HG02938 (cell line): ENCODE results near the gene THRAP3.
"Not testable (repeated sequence)": the region's sequence is repeated elsewhere in the genome, so short reads cannot be mapped to it uniquely, and the experiment has no call there.

Experiments used
- ATAC-seq: cut with Tn5 transposase; IDR thresholded peaks from one replicate; pipeline ENCODE4 v1.9.1; 2021; ENCODE audit warnings: mild to moderate bottlenecking, moderate library complexity; ENCODE audit not compliant: unreplicated experiment

Gene THRAP3

GRCh38 chr1:36206323-36206858 is 17.9 kb upstream of the THRAP3 start:
- no peak for ATAC-seq

DNA sequence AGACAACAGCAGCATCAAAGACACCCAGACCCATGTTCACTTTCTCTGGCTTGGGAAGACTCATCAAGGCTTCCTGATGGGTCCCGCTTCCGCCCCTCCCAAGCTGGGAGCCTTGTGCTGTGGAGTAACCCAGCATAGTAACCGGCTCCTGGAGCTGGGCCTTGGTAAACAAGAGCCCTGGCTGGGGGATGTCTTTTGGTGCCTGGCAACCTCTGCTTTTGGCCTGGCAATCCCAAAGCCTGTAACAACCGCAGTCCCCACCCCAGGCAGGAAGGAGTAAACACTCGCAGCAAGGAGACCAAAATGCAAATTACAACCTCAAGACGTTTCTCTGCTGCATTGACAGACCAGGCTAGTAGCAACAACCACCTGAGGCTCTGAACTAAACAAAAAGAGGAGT is 16.9 kb upstream of the THRAP3 start:
- ATAC-seq: no peak

DNA sequence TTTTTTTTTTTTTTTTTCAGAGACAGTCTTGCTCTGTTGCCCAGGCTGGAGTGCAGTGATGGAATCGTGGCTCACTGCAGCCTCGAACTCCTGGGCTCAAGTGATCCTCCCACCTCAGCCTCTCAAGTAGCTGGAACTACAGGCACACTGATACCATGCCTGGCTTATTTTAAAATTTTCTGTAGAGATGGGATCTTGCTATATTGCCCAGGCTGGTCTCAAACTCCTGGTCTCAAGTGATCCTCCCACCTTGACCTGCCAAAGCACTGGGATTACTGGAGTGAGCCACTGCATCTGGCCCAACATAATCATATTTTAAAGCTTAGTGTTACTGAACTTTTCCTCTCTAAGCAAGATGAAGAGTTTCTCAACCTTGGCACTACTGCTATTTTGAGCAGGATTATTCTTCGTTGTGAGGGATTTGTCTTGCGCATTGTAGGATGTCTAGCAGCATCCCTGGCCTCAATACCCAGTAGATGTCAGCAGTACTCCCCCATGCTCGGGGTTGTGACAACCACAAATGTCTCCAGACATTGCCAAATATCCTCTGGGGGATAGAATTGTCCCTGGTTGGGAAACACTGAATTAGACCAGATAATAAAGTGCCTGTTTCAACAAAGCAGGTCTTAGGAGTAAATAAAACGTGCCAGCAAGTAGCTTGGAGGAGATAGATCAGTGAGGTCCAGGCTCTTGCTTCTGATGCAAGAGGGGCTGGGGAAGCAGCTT is 15.1 kb upstream of the THRAP3 start:
- no peak for ATAC-seq

DNA sequence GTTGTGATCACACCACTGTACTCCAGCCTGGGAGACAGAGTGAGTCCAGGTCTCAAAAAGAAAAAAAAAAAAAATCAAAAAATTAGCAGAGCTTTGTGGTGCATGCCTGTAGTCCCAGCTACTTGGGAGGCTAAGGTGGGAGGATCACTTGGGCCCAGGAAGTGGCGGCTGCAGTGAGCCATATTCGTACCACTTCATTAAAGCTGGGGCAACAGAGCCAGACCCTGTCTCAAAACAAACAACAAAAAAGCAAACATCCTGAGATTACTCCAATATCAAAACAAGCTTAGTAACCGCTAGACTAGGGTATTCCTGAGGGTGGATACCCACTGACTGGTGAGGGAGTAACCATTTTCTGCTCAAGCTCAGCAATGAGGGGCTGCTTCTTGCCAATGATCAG is 12.9 kb upstream of the THRAP3 start:
- no peak for ATAC-seq

DNA sequence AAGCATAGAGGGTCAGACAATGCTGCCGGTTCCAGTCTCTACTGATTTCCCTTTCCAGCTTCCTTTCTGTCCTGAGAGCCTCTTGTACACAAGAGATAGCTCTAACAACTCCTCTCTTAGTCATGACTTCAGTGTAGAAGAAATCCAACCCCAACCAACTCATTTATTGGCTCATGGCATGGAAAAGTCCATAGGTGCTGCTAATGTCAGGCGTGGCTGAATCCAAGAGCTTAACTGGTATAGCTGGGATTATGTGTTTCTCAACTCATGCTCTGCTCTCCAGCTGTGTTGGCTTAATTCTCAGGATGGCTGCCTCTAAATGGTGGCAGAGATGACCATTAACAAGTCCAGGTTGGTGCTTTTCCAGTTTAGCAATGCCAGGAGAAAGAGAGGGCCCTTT is 12.4 kb upstream of the THRAP3 start:
- ATAC-seq: no peak

DNA sequence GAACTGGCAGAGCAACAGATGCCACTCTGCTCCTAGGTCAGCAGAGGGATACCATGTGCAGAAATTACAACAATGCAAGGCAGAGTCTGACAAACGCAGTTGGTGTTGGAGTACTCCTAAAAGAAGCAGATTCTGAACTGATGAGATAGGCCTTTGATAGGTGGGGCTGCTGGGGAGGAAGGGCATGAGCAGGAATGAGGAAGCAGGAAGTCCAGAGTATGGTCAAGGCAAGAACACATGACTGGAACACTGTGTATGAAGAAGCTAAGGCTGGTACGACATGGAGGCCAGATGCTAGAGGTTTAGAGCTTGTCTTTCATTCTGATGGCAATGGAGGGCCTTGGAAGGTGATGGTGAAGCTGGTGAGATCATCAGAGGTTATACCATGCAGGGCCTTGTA is 11.5 kb upstream of the THRAP3 start:
- no peak for ATAC-seq

- ATAC-seq: no peak
These were observed 6.6 kb upstream of the THRAP3 start for GRCh38 chr1:36217670-36218069.

DNA sequence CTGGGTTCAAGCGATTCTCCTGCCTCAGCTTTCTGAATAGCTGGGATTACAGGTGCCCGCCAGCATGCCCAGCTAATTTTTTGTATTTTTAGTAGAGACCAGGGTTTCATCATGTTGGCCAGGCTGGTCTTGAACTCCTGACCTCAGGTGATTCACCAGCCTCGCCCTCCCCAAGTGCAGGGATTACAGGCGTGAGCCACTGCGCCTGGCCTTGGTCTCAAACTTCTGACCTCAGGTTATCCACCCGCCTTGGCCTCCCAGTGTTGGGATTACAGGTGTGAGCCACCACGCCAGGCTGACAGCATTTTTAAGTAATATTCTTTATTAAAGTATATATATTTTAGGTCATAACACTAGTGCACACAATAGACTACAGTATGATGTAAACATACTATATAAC is 2.3 kb upstream of the THRAP3 start:
- not testable (repeated sequence) for ATAC-seq

- no peak for ATAC-seq
These were observed 1.5 kb upstream of the THRAP3 start for GRCh38 chr1:36222481-36223380.

DNA sequence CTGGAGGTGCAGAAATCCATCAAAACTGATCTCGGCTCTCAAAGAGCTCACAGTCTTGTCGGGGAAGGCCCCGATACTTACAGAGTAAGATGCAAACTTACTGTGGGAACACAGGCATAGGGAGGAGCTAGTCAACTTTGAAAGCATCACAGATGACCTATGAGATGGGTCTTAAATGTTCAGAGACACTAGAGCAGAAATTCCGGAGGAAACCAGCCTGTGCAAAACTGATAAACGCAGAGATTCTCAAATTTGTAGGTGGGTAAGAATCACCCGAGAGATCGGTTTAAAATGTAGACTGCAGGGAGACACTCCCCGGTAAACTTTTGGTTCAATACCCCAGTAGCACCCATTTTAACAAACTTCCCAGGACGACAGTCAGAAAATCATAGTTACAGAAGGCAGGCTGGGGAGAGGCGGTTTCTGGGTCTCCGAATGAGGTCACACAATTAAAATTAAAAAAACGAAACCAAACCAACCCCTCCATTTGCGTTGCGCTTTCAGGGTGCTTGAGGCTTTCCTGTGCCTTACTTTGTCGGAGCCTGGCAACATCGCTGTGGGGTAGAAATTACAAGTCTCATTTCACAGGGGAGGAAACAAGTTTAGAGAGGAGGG is 755 bp upstream of the THRAP3 start:
- ATAC-seq: peak; percentile 22

GRCh38 chr1:36224537-36225282 is 467 bp downstream of the THRAP3 start:
- ATAC-seq: peak; percentile 41

DNA sequence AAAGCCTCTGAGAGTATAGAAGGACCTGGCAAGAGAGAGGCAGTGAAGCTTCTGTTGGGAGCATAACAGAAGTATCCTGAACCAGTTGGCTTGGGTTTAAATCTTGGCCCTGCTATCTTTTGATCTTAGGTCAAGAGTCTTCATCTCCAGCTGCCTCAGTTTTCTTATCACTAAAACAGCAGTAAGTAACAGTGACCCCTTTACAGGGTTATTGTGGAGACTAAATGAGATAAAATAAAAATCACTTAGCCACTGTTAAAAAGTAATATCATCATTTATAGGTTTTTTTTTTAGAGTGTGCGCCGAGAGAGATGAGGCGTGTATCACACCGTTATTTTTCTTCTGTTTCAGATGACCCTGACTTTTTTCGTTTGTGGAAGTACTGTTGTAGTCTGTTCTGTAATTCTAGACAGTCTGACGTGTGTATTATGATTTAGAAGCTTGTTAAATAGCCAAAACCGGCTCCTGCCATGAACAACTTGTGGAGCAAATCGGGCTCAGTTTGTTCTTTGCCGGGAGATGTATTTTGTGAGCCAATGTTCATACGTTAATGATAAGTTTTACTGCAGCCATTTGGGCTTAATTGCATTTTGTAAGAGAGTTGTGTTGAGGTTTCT is 1.1 kb downstream of the THRAP3 start:
- ATAC-seq: no peak

GRCh38 chr1:36230279-36230678 is 6.0 kb downstream of the THRAP3 start:
- not testable (repeated sequence) for ATAC-seq

DNA sequence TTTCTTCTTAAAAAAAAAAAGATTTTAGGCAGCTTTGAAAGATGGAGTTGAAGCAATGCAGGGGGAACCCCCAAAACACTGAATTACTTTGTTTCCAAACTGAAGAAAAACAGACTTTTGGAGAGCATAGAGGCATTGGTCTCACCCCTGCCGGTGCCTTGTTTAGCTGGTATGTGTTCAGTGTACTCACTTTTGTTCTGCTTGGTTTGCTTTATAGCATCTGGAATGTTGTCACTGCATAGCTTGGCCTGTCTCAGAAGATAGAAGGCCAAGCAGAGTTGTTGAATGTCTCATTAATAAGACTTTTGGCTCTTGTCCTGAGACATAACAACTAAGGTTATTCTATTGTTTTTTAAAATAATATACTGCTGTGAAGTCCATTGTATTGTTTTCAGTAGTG is 6.9 kb downstream of the THRAP3 start:
- ATAC-seq: no peak

DNA sequence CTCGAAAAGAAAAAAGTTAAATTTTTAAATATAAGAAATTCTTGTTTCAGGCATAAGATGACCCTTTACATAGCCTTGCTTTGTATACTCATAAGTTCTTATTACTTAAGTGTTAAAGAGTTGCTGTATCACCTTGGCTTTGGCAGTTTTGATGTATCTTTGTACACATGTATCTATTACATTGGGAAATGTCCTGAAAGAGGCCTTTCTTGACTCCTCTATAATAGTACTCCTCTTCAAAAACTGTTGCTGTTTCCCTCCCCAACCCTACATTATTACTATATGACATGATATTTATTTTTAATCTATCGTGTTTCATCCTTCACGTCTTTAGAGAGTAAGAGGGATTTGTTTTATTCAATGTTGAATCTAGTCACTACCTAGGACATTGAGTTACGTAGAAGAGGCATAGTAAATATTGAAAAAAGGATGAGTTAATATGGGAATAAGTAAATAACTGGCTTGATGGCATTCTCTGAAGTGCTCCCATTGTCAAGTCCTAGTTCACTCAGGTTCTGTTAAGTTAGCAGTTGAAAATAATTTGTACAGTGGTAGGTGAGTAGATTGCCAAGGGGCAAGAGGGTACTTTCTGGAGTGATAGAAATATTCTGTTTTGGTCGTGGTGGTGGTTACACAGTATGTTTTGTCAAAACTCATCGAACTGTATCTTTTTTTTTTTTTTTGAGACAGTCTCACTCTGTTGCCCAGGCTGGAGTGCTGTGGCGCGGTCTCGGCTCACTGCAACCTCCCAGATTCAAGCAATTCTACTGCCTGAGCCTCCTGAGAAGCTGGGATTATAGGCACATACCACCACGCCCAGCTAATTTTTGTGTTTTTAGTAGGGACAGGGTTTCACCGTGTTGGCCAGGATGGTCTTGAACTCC is 8.2 kb downstream of the THRAP3 start:
- ATAC-seq: no peak

DNA sequence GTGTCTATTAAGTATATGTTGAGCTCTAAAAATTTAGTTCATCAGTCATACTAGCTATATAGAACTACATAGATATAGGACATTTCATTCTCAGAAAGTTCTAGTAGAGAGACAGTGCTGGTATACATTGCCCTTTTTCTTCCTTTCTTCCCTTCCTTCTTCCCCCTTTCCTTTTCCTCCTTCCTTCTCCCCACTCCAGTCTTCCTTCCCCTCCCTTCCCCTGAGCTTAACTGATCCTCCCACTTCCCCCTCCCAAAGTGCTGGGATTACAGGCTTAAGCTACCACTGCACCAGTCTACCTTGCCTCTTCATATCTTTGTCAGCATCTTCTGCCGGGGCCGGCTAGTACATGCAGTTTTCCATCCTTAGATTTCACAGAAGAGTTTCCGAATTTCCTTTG is 12.1 kb downstream of the THRAP3 start:
- no peak for ATAC-seq

GRCh38 chr1:36238433-36238832 is 14.2 kb downstream of the THRAP3 start:
- ATAC-seq: no peak

GRCh38 chr1:36239941-36240637 is 15.8 kb downstream of the THRAP3 start:
- ATAC-seq: no peak

DNA sequence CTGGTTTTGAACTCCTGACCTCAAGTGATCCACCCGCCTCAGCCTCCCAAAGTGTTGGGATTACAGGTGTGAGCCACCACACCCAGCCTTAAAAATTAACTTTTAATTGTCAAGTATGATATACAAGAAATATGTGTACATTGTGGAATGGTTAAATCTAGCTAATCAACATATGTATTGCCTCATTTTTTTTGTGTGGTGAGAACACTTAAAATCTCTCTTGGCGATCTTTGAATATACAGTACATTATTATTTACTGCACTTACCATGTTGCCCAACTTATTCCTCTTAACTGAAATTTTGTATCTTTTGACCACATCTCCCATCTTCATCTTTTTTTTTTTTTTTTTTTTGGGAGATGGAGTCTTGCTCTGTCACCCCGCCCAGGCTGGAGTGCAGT is 23.3 kb downstream of the THRAP3 start:
- ATAC-seq: no peak
